ENCODE measurements around the gene GALNT9.

GALNT9 gene

DNA sequence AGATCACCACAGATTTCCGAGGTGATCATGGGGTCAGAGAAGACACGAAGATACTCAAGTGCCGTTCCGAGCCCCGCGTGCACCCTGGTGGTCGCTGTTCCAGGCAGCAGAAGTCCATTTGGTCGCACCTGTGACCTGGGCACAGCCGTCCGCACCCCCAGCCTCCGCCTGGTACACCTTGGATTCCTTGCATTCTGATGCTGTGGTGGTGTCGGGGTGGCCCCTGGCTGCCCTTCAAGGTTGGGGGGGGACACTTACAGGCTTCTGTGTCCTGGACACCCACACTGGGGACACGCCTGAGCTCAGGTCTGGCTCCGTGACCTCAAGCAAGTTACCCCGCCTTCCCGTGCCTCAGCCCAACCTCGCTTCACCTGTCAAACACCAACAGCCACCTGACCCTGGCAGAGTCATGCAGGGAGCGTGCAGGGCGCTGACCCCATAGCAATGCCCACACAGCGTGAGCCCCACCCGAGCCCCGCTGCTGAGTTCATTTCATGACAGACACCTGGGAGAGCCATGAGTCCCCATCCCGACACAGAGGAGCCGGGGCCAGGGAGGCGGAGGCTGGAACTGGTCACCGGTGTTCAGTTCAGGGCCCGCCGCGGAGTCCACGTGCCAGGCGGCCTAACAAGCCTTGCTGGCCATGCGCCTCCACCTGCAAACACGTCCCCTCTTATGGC lies 17.9 kb upstream of the GALNT9 start:
- H3K27ac ChIP-seq (ENCODE audit: low read length), result no peak overlapping the region
- H3K27me3 ChIP-seq (ENCODE audit: low read depth, low read length), result no peaks in the 10 kb centered on the region
- H2AFZ ChIP-seq (ENCODE audit: low read depth, low read length), result no peak overlapping the region
- no peaks in the 10 kb centered on the region for H3K36me3 ChIP-seq (replicated peaks; ENCODE audit: low read depth, low read length)
- no peak for TF ChIP-seq EZH2phosphoT487 (IDR thresholded peaks at IDR 0.05; ENCODE audit: low read depth)
- TF ChIP-seq, protein P1, sequence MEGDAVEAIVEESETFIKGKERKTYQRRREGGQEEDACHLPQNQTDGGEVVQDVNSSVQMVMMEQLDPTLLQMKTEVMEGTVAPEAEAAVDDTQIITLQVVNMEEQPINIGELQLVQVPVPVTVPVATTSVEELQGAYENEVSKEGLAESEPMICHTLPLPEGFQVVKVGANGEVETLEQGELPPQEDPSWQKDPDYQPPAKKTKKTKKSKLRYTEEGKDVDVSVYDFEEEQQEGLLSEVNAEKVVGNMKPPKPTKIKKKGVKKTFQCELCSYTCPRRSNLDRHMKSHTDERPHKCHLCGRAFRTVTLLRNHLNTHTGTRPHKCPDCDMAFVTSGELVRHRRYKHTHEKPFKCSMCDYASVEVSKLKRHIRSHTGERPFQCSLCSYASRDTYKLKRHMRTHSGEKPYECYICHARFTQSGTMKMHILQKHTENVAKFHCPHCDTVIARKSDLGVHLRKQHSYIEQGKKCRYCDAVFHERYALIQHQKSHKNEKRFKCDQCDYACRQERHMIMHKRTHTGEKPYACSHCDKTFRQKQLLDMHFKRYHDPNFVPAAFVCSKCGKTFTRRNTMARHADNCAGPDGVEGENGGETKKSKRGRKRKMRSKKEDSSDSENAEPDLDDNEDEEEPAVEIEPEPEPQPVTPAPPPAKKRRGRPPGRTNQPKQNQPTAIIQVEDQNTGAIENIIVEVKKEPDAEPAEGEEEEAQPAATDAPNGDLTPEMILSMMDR (IDR thresholded peaks at IDR 0.05; ENCODE audit: low read depth, low read length), result no peak
- H3K4me1 ChIP-seq (ENCODE audit: low read length), result no peaks in the 10 kb centered on the region
- no peaks in the 10 kb centered on the region for H3K9me3 ChIP-seq (ENCODE audit: insufficient read depth, low read length)
- no peak overlapping the region for H3K9ac ChIP-seq (ENCODE audit: low read length)
- H4K20me1 ChIP-seq (ENCODE audit: insufficient read depth, low read length), result no peaks in the 10 kb centered on the region
- H3K79me2 ChIP-seq (ENCODE audit: low read length), result no peaks in the 10 kb centered on the region
- H3K4me3 ChIP-seq (ENCODE audit: low read length), result no peak overlapping the region
- no peak overlapping the region for H3K4me2 ChIP-seq (ENCODE audit: low read length)

DNA sequence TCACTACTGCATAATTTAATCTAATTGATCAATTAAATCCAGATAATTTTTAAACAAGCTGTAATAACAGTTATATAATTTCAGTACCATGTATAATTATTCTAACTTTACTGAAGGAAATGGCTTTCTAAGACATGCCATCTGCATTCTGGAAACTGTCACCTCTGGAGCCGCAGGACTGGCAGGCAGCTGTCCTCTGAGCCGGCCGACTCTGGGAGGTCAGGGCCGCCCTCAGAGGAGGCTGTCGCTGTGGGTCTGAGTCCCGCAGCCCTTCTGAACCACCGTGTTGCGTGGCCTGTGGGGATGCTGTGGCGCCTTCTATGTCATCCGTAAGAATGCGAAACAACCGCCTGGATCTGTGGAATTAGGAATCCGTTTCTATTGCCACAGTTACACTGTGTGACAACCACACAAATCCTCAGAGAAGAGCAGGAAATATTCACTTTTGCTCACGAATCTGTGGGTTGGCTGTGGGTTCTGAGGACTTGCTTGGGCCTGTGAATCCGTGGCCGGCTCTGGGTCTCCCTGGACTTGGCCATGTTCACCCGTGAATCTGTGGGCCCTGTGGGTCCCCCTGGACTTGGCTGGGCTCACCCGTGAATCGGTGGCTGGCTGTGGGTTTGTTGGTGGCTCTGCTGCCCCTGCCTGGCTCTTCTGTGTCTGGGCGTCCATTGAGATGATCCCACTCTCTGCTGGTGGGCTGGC lies 17.2 kb upstream of the GALNT9 start:
- H3K27me3 ChIP-seq (ENCODE audit: low read depth, low read length), result no peaks in the 10 kb centered on the region
- no peaks in the 10 kb centered on the region for H4K20me1 ChIP-seq (ENCODE audit: insufficient read depth, low read length)
- no peak overlapping the region for H3K4me3 ChIP-seq (ENCODE audit: low read length)
- no peak overlapping the region for H3K4me2 ChIP-seq (ENCODE audit: low read length)
- no peaks in the 10 kb centered on the region for H3K9me3 ChIP-seq (ENCODE audit: insufficient read depth, low read length)
- H2AFZ ChIP-seq (ENCODE audit: low read depth, low read length), result no peak overlapping the region
- H3K79me2 ChIP-seq (ENCODE audit: low read length), result no peaks in the 10 kb centered on the region
- H3K27ac ChIP-seq (ENCODE audit: low read length), result no peak overlapping the region
- H3K9ac ChIP-seq (ENCODE audit: low read length), result no peak overlapping the region
- TF ChIP-seq, protein P1 (IDR thresholded peaks at IDR 0.05; ENCODE audit: low read depth, low read length), result no peak
- H3K4me1 ChIP-seq (ENCODE audit: low read length), result no peaks in the 10 kb centered on the region
- H3K36me3 ChIP-seq (replicated peaks; ENCODE audit: low read depth, low read length), result no peaks in the 10 kb centered on the region

DNA sequence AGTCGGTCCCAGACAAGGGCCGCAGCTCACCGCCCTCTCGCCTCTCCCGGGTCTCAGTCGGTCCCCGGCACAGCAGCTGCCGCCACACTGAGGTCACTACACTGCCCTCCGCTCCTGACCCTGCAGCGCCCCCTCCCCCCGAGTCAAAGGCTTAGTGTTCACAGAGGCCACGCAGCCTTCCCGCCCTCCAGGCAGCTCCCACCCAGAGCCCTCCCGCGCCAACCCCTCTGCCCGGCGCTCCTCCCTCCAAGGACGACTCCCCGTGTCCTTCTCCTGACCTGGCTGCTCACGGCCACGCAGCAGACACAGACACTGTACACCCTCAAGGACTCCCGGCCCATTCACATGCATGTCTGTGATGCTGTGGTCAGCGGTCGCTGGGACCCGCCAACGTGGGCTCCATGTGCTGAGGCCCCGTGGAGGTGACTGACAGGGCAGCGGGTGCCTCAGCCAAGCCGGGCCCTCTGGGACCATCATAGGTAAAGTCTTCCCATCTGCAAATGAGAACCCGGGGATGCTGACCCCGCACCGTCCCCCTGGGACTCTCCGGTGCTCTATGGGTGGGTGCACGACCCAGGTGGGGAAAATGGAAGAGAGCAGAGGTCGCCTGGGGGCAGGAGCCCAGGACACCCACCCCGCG lies 16.3 kb upstream of the GALNT9 start:
- no peaks in the 10 kb centered on the region for H3K36me3 ChIP-seq (replicated peaks; ENCODE audit: low read depth, low read length)
- H3K9ac ChIP-seq (ENCODE audit: low read length), result no peak overlapping the region
- H3K27me3 ChIP-seq (ENCODE audit: low read depth, low read length), result no peaks in the 10 kb centered on the region
- no peak overlapping the region for H3K4me2 ChIP-seq (ENCODE audit: low read length)
- no peaks in the 10 kb centered on the region for H4K20me1 ChIP-seq (ENCODE audit: insufficient read depth, low read length)
- H3K79me2 ChIP-seq (ENCODE audit: low read length), result no peaks in the 10 kb centered on the region
- H3K9me3 ChIP-seq (ENCODE audit: insufficient read depth, low read length), result no peaks in the 10 kb centered on the region
- no peak for TF ChIP-seq EZH2phosphoT487 (IDR thresholded peaks at IDR 0.05; ENCODE audit: low read depth)
- TF ChIP-seq, protein P1 (IDR thresholded peaks at IDR 0.05; ENCODE audit: low read depth, low read length), result no peak
- no peak overlapping the region for H2AFZ ChIP-seq (ENCODE audit: low read depth, low read length)
- no peak overlapping the region for H3K27ac ChIP-seq (ENCODE audit: low read length)
- no peak overlapping the region for H3K4me3 ChIP-seq (ENCODE audit: low read length)
- H3K4me1 ChIP-seq (ENCODE audit: low read length), result no peaks in the 10 kb centered on the region

DNA sequence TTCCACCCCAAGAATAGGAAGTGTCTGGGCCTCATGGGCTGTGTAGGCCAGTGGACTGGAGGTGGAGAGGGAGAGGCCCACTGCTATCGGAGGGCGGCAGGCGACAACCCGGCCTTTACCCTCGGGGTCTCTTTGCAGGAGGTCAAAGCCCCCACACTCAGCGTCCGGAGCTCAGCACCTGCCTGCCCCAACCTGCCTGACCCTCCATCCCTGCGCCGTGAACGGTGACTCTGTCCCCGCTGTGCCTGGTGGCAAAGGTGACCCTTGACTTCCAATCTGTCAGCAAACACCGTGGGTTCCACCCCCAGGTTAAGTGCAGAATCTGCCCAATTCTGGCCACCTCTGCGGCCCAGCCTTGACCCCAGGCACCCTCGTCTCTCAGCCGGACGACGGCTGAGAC lies 15.7 kb upstream of the GALNT9 start:
- no peaks in the 10 kb centered on the region for H4K20me1 ChIP-seq (ENCODE audit: insufficient read depth, low read length)
- no peaks in the 10 kb centered on the region for H3K9me3 ChIP-seq (ENCODE audit: insufficient read depth, low read length)
- H2AFZ ChIP-seq (ENCODE audit: low read depth, low read length), result no peak overlapping the region
- no peaks in the 10 kb centered on the region for H3K4me1 ChIP-seq (ENCODE audit: low read length)
- H3K27ac ChIP-seq (ENCODE audit: low read length), result no peak overlapping the region
- no peak overlapping the region for H3K4me2 ChIP-seq (ENCODE audit: low read length)
- no peak overlapping the region for H3K4me3 ChIP-seq (ENCODE audit: low read length)
- TF ChIP-seq, protein P1 (IDR thresholded peaks at IDR 0.05; ENCODE audit: low read depth, low read length), result no peak
- TF ChIP-seq EZH2phosphoT487 (IDR thresholded peaks at IDR 0.05; ENCODE audit: low read depth), result no peak
- no peaks in the 10 kb centered on the region for H3K79me2 ChIP-seq (ENCODE audit: low read length)
- no peak overlapping the region for H3K9ac ChIP-seq (ENCODE audit: low read length)
- H3K36me3 ChIP-seq (replicated peaks; ENCODE audit: low read depth, low read length), result no peaks in the 10 kb centered on the region
- H3K27me3 ChIP-seq (ENCODE audit: low read depth, low read length), result no peaks in the 10 kb centered on the region

Measured in OCI-LY3 (cell line).